ENCODE results near the gene STIMATE. TPM values are rescaled to one million over a fixed set of nuclear protein-coding genes. Genes with fewer than 3 reads are reported as not detected.

STIMATE gene
- polyA plus RNA-seq, 1 of the 3 experiments (the other 2 are of a cell fraction), result 9.3 TPM

DNA sequence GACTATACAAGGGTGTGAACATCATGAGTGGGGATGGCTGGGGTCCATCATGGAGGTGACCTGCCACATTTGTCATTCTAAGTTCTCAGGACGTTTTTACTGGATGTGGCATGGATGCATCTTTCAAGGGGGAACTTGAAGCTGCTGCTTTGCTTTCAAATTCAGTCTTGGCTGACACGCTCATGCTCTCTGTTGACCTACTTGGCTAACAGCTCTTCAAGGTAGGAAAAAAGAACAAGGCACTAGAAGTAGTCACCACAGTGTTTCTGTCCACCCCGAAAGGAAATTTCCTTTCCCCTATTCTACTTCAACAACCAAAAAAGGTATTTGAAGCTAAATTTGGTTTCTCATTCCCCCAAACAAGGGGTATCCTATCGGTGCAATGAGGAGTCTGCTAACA is 15.0 kb downstream of the STIMATE start:
- Histone ChIP-seq H3K4me3 (ENCODE audit: low read depth in 2 of 2, low read length in 1 of 2) (no peak overlapping the region), H3K27ac (ENCODE audit: low read depth in 2 of 2, low read length in 1 of 2) (no peak overlapping the region), H3K27me3 (ENCODE audit: insufficient read depth) (no peaks in the 10 kb centered on the region), H3K36me3 (replicated peaks in 1 of 2; ENCODE audit: control insufficient read depth in 1 of 2, insufficient read depth in 2 of 2, low read length in 1 of 2) (peaks cover 10 to 11% of the 10 kb centered on the region in 2 experiments), H3K9me2 (no peaks in the 10 kb centered on the region), H3K9me3 (no peaks in the 10 kb centered on the region), H3F3A (replicated peaks; ENCODE audit: insufficient read depth) (no peaks in the 10 kb centered on the region), H3K4me2 (no peak overlapping the region), H3K9ac (no peak overlapping the region), H2AFZ (ENCODE audit: low read depth) (no peak overlapping the region), H3K4me1 (ENCODE audit: control insufficient read depth in 1 of 2, insufficient read depth in 2 of 2, low read depth in 1 of 2, low read length in 1 of 2) (peaks cover 0 to 6% of the 10 kb centered on the region in 2 experiments; a peak in 1 of 4 replicates), H4K20me1 (ENCODE audit: insufficient read depth) (no peaks in the 10 kb centered on the region), H3K79me2 (ENCODE audit: insufficient read depth) (no peaks in the 10 kb centered on the region; the same call in none of the 2 replicates)
- DNase-seq, result no peak
- no peak for TF ChIP-seq RXRA (IDR thresholded peaks at IDR 0.05; ENCODE audit: borderline replicate concordance, low read depth)
- no peak for TF ChIP-seq JUND (IDR thresholded peaks at IDR 0.05)
- TF ChIP-seq RFX5 (IDR thresholded peaks at IDR 0.05; ENCODE audit: low read length), result no peak
- TF ChIP-seq, protein P1, sequence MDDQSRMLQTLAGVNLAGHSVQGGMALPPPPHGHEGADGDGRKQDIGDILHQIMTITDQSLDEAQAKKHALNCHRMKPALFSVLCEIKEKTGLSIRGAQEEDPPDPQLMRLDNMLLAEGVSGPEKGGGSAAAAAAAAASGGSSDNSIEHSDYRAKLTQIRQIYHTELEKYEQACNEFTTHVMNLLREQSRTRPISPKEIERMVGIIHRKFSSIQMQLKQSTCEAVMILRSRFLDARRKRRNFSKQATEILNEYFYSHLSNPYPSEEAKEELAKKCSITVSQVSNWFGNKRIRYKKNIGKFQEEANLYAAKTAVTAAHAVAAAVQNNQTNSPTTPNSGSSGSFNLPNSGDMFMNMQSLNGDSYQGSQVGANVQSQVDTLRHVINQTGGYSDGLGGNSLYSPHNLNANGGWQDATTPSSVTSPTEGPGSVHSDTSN (IDR thresholded peaks at IDR 0.05), result no peak
- no peak for TF ChIP-seq EP300 (IDR thresholded peaks at IDR 0.05; ENCODE audit: borderline replicate concordance in 1 of 2, low read depth in 1 of 2, low read length in 1 of 2)
- no peak for TF ChIP-seq SIN3A (IDR thresholded peaks at IDR 0.05; ENCODE audit: borderline replicate concordance, low read depth, low read length)
- no peak for TF ChIP-seq RAD21 (IDR thresholded peaks at IDR 0.05; ENCODE audit: low read length)
- TF ChIP-seq, protein P2, sequence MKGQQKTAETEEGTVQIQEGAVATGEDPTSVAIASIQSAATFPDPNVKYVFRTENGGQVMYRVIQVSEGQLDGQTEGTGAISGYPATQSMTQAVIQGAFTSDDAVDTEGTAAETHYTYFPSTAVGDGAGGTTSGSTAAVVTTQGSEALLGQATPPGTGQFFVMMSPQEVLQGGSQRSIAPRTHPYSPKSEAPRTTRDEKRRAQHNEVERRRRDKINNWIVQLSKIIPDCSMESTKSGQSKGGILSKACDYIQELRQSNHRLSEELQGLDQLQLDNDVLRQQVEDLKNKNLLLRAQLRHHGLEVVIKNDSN (IDR thresholded peaks at IDR 0.05; ENCODE audit: borderline replicate concordance, low read depth), result no peak
- no peak for TF ChIP-seq TEAD4 (IDR thresholded peaks at IDR 0.05; ENCODE audit: borderline replicate concordance, insufficient read depth)
- TF ChIP-seq, protein P3, sequence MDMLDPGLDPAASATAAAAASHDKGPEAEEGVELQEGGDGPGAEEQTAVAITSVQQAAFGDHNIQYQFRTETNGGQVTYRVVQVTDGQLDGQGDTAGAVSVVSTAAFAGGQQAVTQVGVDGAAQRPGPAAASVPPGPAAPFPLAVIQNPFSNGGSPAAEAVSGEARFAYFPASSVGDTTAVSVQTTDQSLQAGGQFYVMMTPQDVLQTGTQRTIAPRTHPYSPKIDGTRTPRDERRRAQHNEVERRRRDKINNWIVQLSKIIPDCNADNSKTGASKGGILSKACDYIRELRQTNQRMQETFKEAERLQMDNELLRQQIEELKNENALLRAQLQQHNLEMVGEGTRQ (IDR thresholded peaks at IDR 0.05; ENCODE audit: borderline replicate concordance, low read depth, low read length), result no peak
- TF ChIP-seq NRF1 (IDR thresholded peaks at IDR 0.05; ENCODE audit: low read depth, low read length), result no peak
- TF ChIP-seq MEF2A (IDR thresholded peaks at IDR 0.05; ENCODE audit: borderline replicate concordance, low read depth), result no peak
- no peak for TF ChIP-seq NFIC (IDR thresholded peaks at IDR 0.05; ENCODE audit: borderline replicate concordance)
- TF ChIP-seq, protein P4, sequence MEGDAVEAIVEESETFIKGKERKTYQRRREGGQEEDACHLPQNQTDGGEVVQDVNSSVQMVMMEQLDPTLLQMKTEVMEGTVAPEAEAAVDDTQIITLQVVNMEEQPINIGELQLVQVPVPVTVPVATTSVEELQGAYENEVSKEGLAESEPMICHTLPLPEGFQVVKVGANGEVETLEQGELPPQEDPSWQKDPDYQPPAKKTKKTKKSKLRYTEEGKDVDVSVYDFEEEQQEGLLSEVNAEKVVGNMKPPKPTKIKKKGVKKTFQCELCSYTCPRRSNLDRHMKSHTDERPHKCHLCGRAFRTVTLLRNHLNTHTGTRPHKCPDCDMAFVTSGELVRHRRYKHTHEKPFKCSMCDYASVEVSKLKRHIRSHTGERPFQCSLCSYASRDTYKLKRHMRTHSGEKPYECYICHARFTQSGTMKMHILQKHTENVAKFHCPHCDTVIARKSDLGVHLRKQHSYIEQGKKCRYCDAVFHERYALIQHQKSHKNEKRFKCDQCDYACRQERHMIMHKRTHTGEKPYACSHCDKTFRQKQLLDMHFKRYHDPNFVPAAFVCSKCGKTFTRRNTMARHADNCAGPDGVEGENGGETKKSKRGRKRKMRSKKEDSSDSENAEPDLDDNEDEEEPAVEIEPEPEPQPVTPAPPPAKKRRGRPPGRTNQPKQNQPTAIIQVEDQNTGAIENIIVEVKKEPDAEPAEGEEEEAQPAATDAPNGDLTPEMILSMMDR (IDR thresholded peaks at IDR 0.05), result no peak
- no peak for TF ChIP-seq GATA2 (CRISPR knock-in tag; IDR thresholded peaks at IDR 0.05)
- CTCF ChIA-PET, result interaction anchor here (2.2 kb wide), 1 partner anchor 10 kb away, joined by 7 read pairs; no protein-coding TSS in a partner anchor
- 92% methylated on average over 4 of the region's 4 CpGs for WGBS (ENCODE audit: low lambda C conversion rate)
- POLR2A ChIA-PET, result no interaction called here
